Breast epithelium (tissue), 3 donors: ENCODE results near the gene NRROS.

ENCODE experiments used
- CTCF ChIP-seq, 3 donors: fragments of 450-650 bp; IDR thresholded peaks; one replicate each; pipeline ENCODE4 v1.5.1; 2016 to 2017; ENCODE audit warnings: antibody characterized with exemption in 3 of 3, mild to moderate bottlenecking in 3 of 3, moderate library complexity in 3 of 3
- POLR2A ChIP-seq: fragments of 450-650 bp; IDR thresholded peaks from one replicate; pipeline ENCODE4 v1.6.1; 2016; ENCODE audit warnings: antibody characterized with exemption, mild to moderate bottlenecking, moderate library complexity

GRCh38 chr3:196604548-196604947 is 34.9 kb upstream of the NRROS start:
- no peak for TF ChIP-seq CTCF (IDR thresholded peaks at IDR 0.05)
- TF ChIP-seq POLR2A, result no peak
